Endothelial cell of umbilical vein (primary cell): ENCODE results near the gene PPFIBP1.

Experiments used
- EZH2 ChIP-seq: IDR thresholded peaks from 2 replicates; pipeline ENCODE4 v1.6.1; 2012; ENCODE audit warnings: borderline replicate concordance, low read depth, mild to moderate bottlenecking, moderate library complexity, low read length, inconsistent platforms; ENCODE audit not compliant: severe bottlenecking
- FOS ChIP-seq: IDR thresholded peaks from 2 replicates; pipeline ENCODE4 v1.6.1; 2011; ENCODE audit warnings: mild to moderate bottlenecking, low read length, moderate library complexity, borderline replicate concordance; ENCODE audit not compliant: insufficient read depth
- GATA2 ChIP-seq: IDR thresholded peaks from 2 replicates; pipeline ENCODE4 v1.7.0; 2011; ENCODE audit warnings: low read depth, mild to moderate bottlenecking, moderate library complexity, mixed read lengths, low read length; ENCODE audit not compliant: insufficient read length, insufficient read depth
- JUN ChIP-seq: IDR thresholded peaks from 2 replicates; pipeline ENCODE4 v1.6.1; 2011; ENCODE audit warnings: borderline replicate concordance, low read depth; ENCODE audit not compliant: insufficient read length, insufficient read depth
- MYC ChIP-seq: IDR thresholded peaks from one replicate; pipeline ENCODE4 v1.6.1; 2011; ENCODE audit warnings: mild to moderate bottlenecking, low read depth, low read length
- POLR2A ChIP-seq: IDR thresholded peaks from 2 replicates; pipeline ENCODE4 v1.6.1; 2012; ENCODE audit warnings: low read depth, mild to moderate bottlenecking, control low read depth, low read length
- POLR2AphosphoS5 ChIP-seq: IDR thresholded peaks from 2 replicates; pipeline ENCODE4 v1.6.1; 2012; ENCODE audit warnings: low read depth, mild to moderate bottlenecking, control low read depth, low read length, moderate library complexity; ENCODE audit not compliant: insufficient read depth
- TF ChIP-seq, protein P1 (sequence below): IDR thresholded peaks from 2 replicates; pipeline ENCODE4 v1.6.1; 2011; ENCODE audit not compliant: insufficient read depth, insufficient read length
- TF ChIP-seq, protein P2 (sequence below), 2 donors: IDR thresholded peaks; 1 replicate in 1 of 2; 2 replicates in 1 of 2; pipeline ENCODE4 v1.5.1; 2011; ENCODE audit warnings: low read length in 2 of 2, mild to moderate bottlenecking in 2 of 2, moderate library complexity in 2 of 2, control low read depth in 1 of 2, inconsistent platforms in 1 of 2, low read depth in 1 of 2; ENCODE audit not compliant: insufficient read depth in 1 of 2; ENCODE audit errors: extremely low read depth in 1 of 2

DNA sequence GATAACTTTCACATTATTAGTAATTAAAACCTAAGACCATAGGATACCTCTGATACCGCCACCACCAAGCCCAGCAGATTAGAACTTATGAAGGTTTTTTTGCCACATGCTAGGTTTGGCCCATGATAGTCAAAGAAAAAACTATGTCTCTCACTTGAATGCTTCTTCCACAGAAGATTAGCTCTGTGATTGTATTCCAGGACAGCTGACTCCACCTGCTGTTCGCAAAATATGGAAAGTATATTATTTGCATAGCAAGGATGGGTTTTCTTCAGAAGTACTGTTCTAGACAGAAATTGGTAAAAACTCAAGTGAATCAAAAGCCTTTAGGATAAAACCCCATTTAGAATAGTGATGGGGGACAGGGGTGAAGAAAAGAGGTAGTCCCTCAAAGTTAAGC, 42.2 kb downstream of the PPFIBP1 start:
- TF ChIP-seq EZH2 = no peak
- TF ChIP-seq POLR2A = no peak
- no peak for TF ChIP-seq MYC
- TF ChIP-seq, protein P1, sequence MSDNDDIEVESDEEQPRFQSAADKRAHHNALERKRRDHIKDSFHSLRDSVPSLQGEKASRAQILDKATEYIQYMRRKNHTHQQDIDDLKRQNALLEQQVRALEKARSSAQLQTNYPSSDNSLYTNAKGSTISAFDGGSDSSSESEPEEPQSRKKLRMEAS = no peak
- TF ChIP-seq, protein P2, sequence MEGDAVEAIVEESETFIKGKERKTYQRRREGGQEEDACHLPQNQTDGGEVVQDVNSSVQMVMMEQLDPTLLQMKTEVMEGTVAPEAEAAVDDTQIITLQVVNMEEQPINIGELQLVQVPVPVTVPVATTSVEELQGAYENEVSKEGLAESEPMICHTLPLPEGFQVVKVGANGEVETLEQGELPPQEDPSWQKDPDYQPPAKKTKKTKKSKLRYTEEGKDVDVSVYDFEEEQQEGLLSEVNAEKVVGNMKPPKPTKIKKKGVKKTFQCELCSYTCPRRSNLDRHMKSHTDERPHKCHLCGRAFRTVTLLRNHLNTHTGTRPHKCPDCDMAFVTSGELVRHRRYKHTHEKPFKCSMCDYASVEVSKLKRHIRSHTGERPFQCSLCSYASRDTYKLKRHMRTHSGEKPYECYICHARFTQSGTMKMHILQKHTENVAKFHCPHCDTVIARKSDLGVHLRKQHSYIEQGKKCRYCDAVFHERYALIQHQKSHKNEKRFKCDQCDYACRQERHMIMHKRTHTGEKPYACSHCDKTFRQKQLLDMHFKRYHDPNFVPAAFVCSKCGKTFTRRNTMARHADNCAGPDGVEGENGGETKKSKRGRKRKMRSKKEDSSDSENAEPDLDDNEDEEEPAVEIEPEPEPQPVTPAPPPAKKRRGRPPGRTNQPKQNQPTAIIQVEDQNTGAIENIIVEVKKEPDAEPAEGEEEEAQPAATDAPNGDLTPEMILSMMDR (IDR thresholded peaks at IDR 0.05; ENCODE audit: extremely low read depth in 1 of 2, insufficient read depth in 1 of 2, low read depth in 1 of 2, low read length in 2 of 2) = no peak
- TF ChIP-seq POLR2AphosphoS5 = no peak
- no peak for TF ChIP-seq GATA2
- TF ChIP-seq JUN = no peak
- TF ChIP-seq FOS = no peak
